Measurements from ENCODE around the gene GMPR2. TPM values are rescaled to one million over a fixed set of nuclear protein-coding genes. Genes with fewer than 3 reads are reported as not detected.
A peak's percentile ranks its signal among the peaks of the same experiment; 100 is the strongest.
"Not testable (repeated sequence)": the region's sequence is repeated elsewhere in the genome, so short reads cannot be mapped to it uniquely, and the experiment has no call there.

Gene GMPR2
- total and polyA plus RNA-seq, 2 of the 13 experiments (the other 11 are each of a cell fraction or from before 2014, with no cell fraction given) = 210 to 273 TPM

GRCh38 chr14:24245350-24245749, 12.6 kb downstream of the GMPR2 start:
- ChIA-PET POLR2A (interaction anchor here (0.7 to 18.0 kb wide), 7 partner anchors 12 to 1315 kb away, joined by 3 to 850 read pairs (median 7); partner anchors contain the start of genes CHMP4A, CIDEB, DHRS1 and LTB4R), CTCF (ENCODE audit: low intra/inter-chr PET ratio, low total read pairs) (interaction anchor here (5.4 kb wide), 1 partner anchor 53 kb away, joined by 217 read pairs; the partner anchor contains the start of genes DHRS1 and NOP9)
- H3K4me3 ChIP-seq (replicated peaks in 1 of 3; ENCODE audit: insufficient read depth in 1 of 3, low read depth in 2 of 3, low read length in 3 of 3); H3K9me3 ChIP-seq (ENCODE audit: low read length); H3K9ac ChIP-seq (ENCODE audit: insufficient read depth, low read depth, low read length); FAIRE-seq; DNase-seq (ENCODE audit: low spot score); H3K36me3 ChIP-seq (replicated peaks in 1 of 2; ENCODE audit: control insufficient read depth in 1 of 2, insufficient read depth in 2 of 2, low read length in 2 of 2); BruUV-seq (replicated peaks); H3K27me3 ChIP-seq (ENCODE audit: control insufficient read depth in 1 of 2, insufficient read depth in 2 of 2, low read length in 2 of 2); ATAC-seq; H3K4me2 ChIP-seq (ENCODE audit: low read depth, low read length); H2AFZ ChIP-seq (ENCODE audit: low read length); intact Hi-C loops (cut with micrococcal nuclease; ENCODE audit: unreplicated experiment); H4K20me1 ChIP-seq (ENCODE audit: insufficient read depth, low read length); H3K27ac ChIP-seq (ENCODE audit: extremely low read length, insufficient read depth, low read length): not testable (repeated sequence)
- peaks cover 38% of the 10 kb centered on the region for H3K4me1 ChIP-seq (ENCODE audit: insufficient read depth, low read length)
- peaks cover 11% of the 10 kb centered on the region for H3K79me2 ChIP-seq (ENCODE audit: insufficient read depth, low read length)
- 94% methylated on average over 11 of the region's 11 CpGs for WGBS (ENCODE audit: low lambda C conversion rate)
- peak; percentile 8; the same call in 1 of the 2 replicates for TF ChIP-seq ZNF703 (CRISPR knock-in tag; IDR thresholded peaks at IDR 0.05; ENCODE audit: borderline replicate concordance)
- peak; percentile 33 for TF ChIP-seq TEAD3 (CRISPR knock-in tag; optimal IDR thresholded peaks at IDR 0.05; ENCODE audit: borderline replicate concordance)
- TF ChIP-seq NFIB (CRISPR knock-in tag; IDR thresholded peaks at IDR 0.05; ENCODE audit: borderline replicate concordance) = 0 out of 2 replicates have a peak, but pooled peaks have one; percentile 20
- TF ChIP-seq TRIM24 (CRISPR knock-in tag; IDR thresholded peaks at IDR 0.05) = 0 out of 2 replicates have a peak, but pooled peaks have one; percentile 21
- 0 out of 2 replicates have a peak, but pooled peaks have one; percentile 19 for TF ChIP-seq NFAT5 (CRISPR knock-in tag; IDR thresholded peaks at IDR 0.05)
- in situ Hi-C loops (cut with HindIII; ENCODE audit: extremely low pct_ligation_motif_present, low pct_unique_long_range_greater_than_20kb) = loop anchor here (10.0 kb wide), 1 partner anchor 189 kb away; no protein-coding TSS in a partner anchor
